Effector memory CD8-positive, alpha-beta T cell (primary cell): ENCODE results near the gene TBCE.
"Not testable (repeated sequence)": the region's sequence is repeated elsewhere in the genome, so short reads cannot be mapped to it uniquely, and the experiment has no call there.

ENCODE experiments used
- ATAC-seq: fragments of 150-1000 bp; cut with Tn5 transposase; replicated peaks from 2 replicates; pipeline ENCODE4 v1.10.0; 2021; ENCODE audit warnings: mild to moderate bottlenecking, moderate library complexity
- DNase-seq, 3 experiments: peaks; one replicate each; pipeline ENCODE4 v3.0.0; 2021
- H3K27ac Mint-ChIP-seq, 2 donors: one replicate each; pipeline ENCODE4 v1.8.0; 2022; ENCODE audit warnings: mild to moderate bottlenecking in 2 of 2, mixed read lengths in 2 of 2, moderate library complexity in 2 of 2
- H3K27me3 Mint-ChIP-seq, 2 donors: one replicate each; pipeline ENCODE4 v1.8.0; 2022; ENCODE audit warnings: mixed read lengths in 2 of 2
- H3K36me3 Mint-ChIP-seq: one replicate; pipeline ENCODE4 v1.8.0; 2022; ENCODE audit warnings: mild to moderate bottlenecking, moderate library complexity, mixed read lengths; ENCODE audit not compliant: insufficient read depth
- H3K4me1 Mint-ChIP-seq, 2 donors: one replicate each; pipeline ENCODE4 v1.8.0; 2022; ENCODE audit warnings: low read depth in 2 of 2, mixed read lengths in 2 of 2
- H3K4me3 Mint-ChIP-seq, 2 donors: one replicate each; pipeline ENCODE4 v1.8.0; 2022; ENCODE audit warnings: mild to moderate bottlenecking in 2 of 2, mixed read lengths in 2 of 2, moderate library complexity in 2 of 2
- H3K9me3 Mint-ChIP-seq, 2 donors: one replicate each; pipeline ENCODE4 v1.8.0; 2022; ENCODE audit warnings: mixed read lengths in 2 of 2

Gene TBCE

DNA sequence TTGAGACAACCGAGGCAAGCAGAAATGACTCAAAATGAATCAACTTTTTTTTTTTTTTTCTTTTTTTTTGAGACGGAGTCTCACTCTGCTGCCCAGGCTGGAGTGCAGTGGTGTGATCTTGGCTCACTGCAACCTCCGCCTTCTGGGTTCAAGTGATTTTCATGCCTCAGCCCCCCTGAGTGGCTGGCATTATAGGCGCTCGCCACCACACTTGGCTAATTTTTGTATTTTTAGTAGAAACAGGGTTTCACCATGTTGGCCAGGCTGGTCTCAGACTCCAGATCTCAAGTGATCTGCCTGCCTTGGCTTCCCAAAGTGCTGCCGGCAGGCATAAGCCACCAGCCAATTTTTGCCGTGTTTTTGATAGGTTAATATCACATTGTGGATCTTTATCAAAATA, 90.6 kb downstream of the TBCE start:
- DNase-seq, H3K36me3 Mint-ChIP-seq, ATAC-seq, H3K27me3 Mint-ChIP-seq, H3K4me3 Mint-ChIP-seq, H3K27ac Mint-ChIP-seq, H3K9me3 Mint-ChIP-seq, H3K4me1 Mint-ChIP-seq: not testable (repeated sequence)

DNA sequence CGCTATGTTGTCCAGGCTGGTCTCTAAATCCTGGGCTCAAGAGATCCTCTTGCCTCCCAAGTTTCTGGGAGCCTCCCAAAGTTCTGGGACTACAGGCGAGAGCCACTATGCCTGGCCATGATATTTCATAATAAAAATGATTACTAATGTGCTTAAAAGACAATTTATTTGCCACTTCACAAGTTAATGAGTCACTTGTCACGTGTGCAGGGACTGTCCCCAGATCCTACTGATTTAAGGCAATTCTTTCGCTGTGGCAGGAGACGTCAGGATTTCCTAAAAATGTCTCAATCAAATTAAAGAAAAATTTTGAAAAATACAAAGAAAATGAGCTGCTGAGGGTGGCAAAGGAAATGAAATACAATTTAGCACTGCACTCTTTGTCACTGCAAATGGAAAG, 93.5 kb downstream of the TBCE start:
- no peaks in the 10 kb centered on the region for H3K36me3 Mint-ChIP-seq
- DNase-seq, result no peak
- H3K9me3 Mint-ChIP-seq, result no peaks in the 10 kb centered on the region
- H3K27ac Mint-ChIP-seq, result no peak overlapping the region
- ATAC-seq, result no peak
- peaks cover 5 to 8% of the 10 kb centered on the region in 2 donors for H3K4me1 Mint-ChIP-seq
- H3K27me3 Mint-ChIP-seq, result no peaks in the 10 kb centered on the region
- no peak overlapping the region for H3K4me3 Mint-ChIP-seq

DNA sequence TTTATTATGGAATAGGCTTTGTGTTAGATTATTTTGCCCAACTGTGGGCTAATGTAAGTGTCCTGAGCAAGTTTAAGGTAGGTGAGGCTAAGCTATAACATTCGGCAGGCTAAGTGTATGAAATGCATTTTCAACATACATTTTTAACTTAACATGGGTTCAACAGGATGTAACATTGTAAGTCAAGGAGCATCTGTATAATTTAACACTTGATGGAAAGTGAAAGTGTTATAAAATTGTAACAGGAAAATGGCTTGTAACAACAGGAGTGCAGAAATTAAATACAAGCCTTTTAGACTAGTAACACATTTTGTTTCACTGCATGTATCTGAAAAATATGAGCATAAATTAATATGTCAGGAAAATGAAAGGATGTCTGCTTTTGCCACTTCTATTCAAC, 94.7 kb downstream of the TBCE start:
- no peaks in the 10 kb centered on the region for H3K9me3 Mint-ChIP-seq
- DNase-seq (no peak), ATAC-seq (peak; percentile 19)
- no peaks in the 10 kb centered on the region for H3K27me3 Mint-ChIP-seq
- H3K36me3 Mint-ChIP-seq, result no peaks in the 10 kb centered on the region
- peaks cover 5 to 8% of the 10 kb centered on the region in 2 donors for H3K4me1 Mint-ChIP-seq
- peak overlapping the region in 1 of 2 donors; percentile 19 for H3K4me3 Mint-ChIP-seq
- no peak overlapping the region for H3K27ac Mint-ChIP-seq

DNA sequence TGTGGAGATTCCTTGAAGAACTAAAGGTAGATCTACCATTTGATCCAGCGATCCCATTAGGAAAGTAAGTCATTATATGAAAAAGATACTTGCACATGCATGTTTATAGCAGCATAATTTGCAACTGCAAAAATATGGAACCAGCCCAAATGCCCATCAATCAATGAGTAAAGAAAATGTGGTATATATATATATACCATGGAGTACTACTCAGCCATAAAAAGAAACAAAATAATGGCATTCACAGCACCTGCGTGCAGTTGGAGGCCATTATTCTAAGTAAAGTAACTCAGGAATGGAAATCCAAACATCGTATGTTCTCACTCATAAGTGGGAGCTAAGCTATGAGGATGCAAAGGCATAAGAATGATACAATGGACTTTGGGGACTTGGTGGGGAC, 95.6 kb downstream of the TBCE start:
- H3K27me3 Mint-ChIP-seq, H3K36me3 Mint-ChIP-seq, H3K9me3 Mint-ChIP-seq, H3K27ac Mint-ChIP-seq, DNase-seq, H3K4me1 Mint-ChIP-seq, ATAC-seq, H3K4me3 Mint-ChIP-seq: not testable (repeated sequence)

DNA sequence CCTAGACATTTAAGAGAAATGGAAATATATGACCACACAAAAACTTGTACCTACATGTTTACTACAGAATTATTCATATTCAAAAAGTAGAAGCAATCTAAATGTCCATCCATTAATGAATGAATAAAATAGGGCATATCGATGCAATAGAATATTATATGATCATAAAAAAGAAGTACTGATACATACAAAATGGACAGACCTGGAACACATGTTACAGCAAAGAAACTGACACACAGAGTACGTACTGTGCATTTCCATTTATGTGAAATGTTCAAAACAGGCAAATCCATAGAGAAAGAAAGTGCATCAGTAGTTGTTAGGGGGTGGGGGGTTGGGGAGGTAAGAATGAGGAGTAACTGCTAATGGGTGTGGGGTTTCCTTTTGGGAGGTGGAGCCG, 97.8 kb downstream of the TBCE start:
- no peak for ATAC-seq

DNA sequence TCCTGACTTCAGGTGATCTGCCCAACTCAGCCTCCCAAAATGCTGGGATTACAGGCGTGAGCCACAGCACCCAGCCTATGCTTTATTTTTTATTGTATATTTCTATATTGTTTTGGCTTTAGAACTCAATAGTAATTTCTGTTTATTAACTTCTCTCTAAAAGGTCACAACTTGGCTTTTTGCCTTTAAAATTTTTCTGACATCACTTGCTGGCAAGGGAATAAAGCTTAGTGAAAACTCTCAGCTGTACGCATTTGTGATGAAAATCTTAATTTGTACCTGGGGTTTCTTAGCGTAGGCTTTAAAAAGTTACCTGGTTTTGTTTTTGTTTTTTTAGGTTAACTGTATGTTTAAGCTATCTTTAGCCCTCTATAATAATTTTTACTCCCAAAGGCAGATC, 100.8 kb downstream of the TBCE start:
- no peak overlapping the region for H3K27ac Mint-ChIP-seq
- no peaks in the 10 kb centered on the region for H3K27me3 Mint-ChIP-seq
- H3K36me3 Mint-ChIP-seq, result peaks cover 17% of the 10 kb centered on the region

More for the DNA sequence above, 97.8 kb downstream of the TBCE start:
- DNase-seq, result no peak
- no peaks in the 10 kb centered on the region for H3K27me3 Mint-ChIP-seq
- H3K4me3 Mint-ChIP-seq, result no peak overlapping the region
- H3K36me3 Mint-ChIP-seq, result peaks cover 14% of the 10 kb centered on the region
- H3K27ac Mint-ChIP-seq, result no peak overlapping the region
- H3K4me1 Mint-ChIP-seq, result peaks cover 5 to 8% of the 10 kb centered on the region in 2 donors
- H3K9me3 Mint-ChIP-seq, result no peaks in the 10 kb centered on the region

DNA sequence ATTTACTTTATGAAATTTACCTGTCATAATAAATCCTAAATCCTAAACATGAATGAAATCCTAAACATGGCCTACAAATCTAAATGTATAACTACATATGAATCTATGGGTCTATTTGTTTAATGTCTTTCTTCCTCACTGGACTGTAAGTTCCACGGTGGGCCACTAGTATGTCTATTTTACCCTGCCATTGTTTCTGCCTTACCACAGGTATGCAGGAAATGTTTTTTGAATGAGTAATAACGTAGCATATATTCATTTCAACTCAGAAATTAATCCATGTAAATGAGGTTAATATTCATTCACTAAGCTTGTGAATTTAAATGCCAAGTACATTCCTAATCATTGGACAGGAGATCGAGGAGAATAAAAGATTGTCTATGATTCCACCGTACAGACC, 101.7 kb downstream of the TBCE start:
- Mint-ChIP-seq H3K36me3 (peaks cover 17% of the 10 kb centered on the region), H3K27ac (no peak overlapping the region), H3K9me3 (no peaks in the 10 kb centered on the region), H3K4me3 (no peak overlapping the region), H3K4me1 (no peaks in the 10 kb centered on the region), H3K27me3 (no peaks in the 10 kb centered on the region)
- DNase-seq (no peak), ATAC-seq (no peak)

More for the DNA sequence above, 100.8 kb downstream of the TBCE start:
- H3K4me1 Mint-ChIP-seq, result no peaks in the 10 kb centered on the region
- DNase-seq, result no peak
- ATAC-seq, result no peak
- H3K9me3 Mint-ChIP-seq, result no peaks in the 10 kb centered on the region
- no peak overlapping the region for H3K4me3 Mint-ChIP-seq

DNA sequence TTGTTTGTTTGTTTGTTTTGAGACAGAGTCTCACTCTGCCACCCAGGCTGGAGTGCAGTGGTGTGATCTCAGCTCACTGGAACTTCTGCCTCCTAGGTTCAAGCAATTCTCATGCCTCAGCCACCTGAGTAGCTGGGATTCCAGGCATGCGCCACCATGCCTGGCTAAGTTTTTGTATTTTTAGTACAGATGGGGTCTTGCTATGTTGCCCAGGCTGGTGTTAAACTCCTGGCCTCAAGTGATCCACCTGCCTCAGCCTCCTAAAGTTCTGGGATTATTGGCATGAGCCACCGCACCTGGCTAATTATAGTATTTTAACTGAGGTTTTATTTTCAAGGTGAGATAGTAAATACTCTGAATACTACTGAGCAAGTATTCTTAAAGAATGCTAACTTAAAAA, 102.7 kb downstream of the TBCE start:
- peaks cover 17% of the 10 kb centered on the region for H3K36me3 Mint-ChIP-seq
- not testable (repeated sequence) for H3K27me3 Mint-ChIP-seq, H3K4me3 Mint-ChIP-seq, ATAC-seq, H3K9me3 Mint-ChIP-seq, H3K27ac Mint-ChIP-seq, DNase-seq, H3K4me1 Mint-ChIP-seq

DNA sequence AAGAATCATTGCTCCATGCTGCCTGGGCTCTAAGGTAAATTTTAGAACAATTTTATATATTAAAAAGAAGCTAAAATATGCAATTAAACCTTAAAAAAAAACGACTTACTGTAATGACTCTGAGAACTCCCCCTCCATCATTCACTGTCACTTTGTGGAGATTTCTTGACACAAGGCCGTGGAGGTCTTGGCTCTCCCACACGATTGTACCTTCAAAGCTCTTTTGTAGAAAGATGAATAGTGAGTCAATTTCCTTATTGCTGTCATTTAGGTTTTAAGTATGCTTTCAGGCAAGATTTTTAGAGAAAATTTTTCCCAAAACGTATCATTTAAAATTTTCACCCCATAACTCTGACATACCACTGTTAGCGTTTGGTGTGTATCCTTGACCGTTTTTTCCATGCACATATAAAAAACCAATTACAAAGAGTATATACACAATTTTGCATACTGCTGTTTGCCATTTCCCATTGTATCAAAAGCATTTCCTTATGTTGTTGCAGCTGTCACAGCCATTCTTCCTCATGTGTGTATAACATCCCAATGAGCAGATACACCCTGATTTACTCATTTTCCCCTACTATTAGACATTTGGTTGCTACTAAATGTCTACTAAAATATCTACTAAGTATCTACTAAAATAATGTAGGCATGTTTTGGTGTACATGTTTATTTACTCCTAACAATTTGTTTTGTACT, 103.7 kb downstream of the TBCE start:
- H3K36me3 Mint-ChIP-seq, result peaks cover 17% of the 10 kb centered on the region
- no peak overlapping the region for H3K27ac Mint-ChIP-seq
- H3K9me3 Mint-ChIP-seq, result no peaks in the 10 kb centered on the region
- no peaks in the 10 kb centered on the region for H3K27me3 Mint-ChIP-seq
- DNase-seq (no peak), ATAC-seq (no peak)
- H3K4me1 Mint-ChIP-seq, result no peaks in the 10 kb centered on the region
- no peak overlapping the region for H3K4me3 Mint-ChIP-seq

DNA sequence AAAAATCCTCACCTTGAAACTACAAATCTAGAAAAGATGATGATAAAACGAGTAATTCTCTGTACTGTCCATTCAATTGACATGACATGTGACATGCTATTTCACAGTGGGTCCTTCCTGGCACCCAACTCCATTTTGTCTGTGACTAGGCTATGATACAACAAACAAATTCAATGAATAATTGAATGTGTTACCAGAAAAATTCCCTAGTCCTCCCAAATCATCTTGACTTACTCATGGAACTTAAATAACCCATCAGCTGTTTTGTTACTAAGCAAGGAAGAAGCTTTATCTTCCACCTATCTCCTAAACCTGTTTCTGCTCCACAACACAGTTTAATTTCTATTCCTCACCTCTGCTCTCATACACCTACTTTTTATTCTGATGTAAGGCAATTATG, 106.6 kb downstream of the TBCE start:
- no peak for ATAC-seq
- no peak for DNase-seq
- Mint-ChIP-seq H3K4me3 (no peak overlapping the region), H3K36me3 (peaks cover 21% of the 10 kb centered on the region), H3K27me3 (no peaks in the 10 kb centered on the region), H3K27ac (no peak overlapping the region), H3K4me1 (no peaks in the 10 kb centered on the region), H3K9me3 (no peaks in the 10 kb centered on the region)

DNA sequence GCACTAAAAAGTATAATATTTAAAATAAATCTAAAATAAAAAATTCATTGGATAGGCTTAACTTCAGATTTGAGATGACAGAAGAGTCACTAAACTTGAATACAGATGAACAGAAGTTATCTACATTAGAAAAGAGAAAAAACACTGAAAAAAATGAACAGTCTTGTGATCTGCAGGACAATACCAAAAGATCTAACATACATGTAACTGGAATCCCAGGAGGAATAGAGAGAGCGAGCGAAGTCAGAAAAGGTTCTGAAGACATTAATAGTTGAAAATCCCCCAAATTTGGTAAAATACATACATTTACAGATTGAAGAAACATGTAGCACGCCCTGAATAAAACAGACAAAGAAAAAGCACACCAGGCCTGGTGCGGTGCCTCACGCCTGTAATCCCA, 115.9 kb downstream of the TBCE start:
- peaks cover 24% of the 10 kb centered on the region for H3K36me3 Mint-ChIP-seq
- ATAC-seq, result no peak
- no peaks in the 10 kb centered on the region for H3K4me1 Mint-ChIP-seq
- no peak for DNase-seq
- no peaks in the 10 kb centered on the region for H3K27me3 Mint-ChIP-seq
- no peak overlapping the region for H3K4me3 Mint-ChIP-seq
- H3K9me3 Mint-ChIP-seq, result no peaks in the 10 kb centered on the region
- H3K27ac Mint-ChIP-seq, result no peak overlapping the region

DNA sequence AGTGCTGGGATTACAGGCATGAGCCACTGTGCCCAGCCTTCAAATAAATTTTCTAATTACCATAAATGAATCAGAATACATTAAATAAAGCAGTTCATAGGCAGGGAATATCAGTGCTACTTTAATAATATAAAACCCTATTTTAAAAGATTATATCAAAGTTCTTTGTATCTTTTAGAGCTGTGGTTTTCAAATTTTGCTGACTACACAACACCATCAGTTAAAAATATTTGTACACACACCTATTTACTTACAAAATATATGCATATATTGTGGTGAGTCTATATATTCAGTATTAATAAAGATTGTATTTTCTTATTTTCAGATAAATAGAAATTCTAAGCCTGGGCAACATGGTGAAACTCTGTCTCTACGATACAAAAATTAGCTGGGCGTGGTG, 118.3 kb downstream of the TBCE start:
- H3K27me3 Mint-ChIP-seq, result no peaks in the 10 kb centered on the region
- H3K36me3 Mint-ChIP-seq, result peaks cover 17% of the 10 kb centered on the region
- peaks cover 0 to 2% of the 10 kb centered on the region in 2 donors for H3K4me1 Mint-ChIP-seq
- H3K27ac Mint-ChIP-seq, result no peak overlapping the region
- no peaks in the 10 kb centered on the region for H3K9me3 Mint-ChIP-seq
- no peak for DNase-seq
- no peak overlapping the region for H3K4me3 Mint-ChIP-seq
- ATAC-seq, result no peak

DNA sequence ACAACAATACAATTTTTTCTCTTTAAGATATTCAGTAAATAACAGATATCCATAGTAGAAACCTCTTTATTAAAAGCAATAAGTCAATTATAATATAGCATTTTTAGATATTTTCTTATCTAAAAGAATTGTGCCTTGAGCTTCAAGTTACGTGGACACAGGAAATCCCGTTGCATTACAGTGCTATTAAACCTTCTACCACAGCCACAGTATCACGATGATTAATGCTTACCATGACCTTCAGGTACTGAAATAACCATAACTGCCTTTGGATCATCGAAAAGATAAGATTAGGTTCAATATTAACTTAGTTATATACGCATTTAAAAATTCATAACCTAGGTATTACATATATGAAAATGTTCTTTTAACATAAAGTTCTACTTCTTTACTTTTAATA, 119.1 kb downstream of the TBCE start:
- peaks cover 15% of the 10 kb centered on the region for H3K36me3 Mint-ChIP-seq
- H3K27ac Mint-ChIP-seq, result no peak overlapping the region
- DNase-seq, result no peak
- no peak for ATAC-seq
- H3K4me3 Mint-ChIP-seq, result no peak overlapping the region
- peaks cover 0 to 2% of the 10 kb centered on the region in 2 donors for H3K4me1 Mint-ChIP-seq
- no peaks in the 10 kb centered on the region for H3K9me3 Mint-ChIP-seq
- no peaks in the 10 kb centered on the region for H3K27me3 Mint-ChIP-seq

DNA sequence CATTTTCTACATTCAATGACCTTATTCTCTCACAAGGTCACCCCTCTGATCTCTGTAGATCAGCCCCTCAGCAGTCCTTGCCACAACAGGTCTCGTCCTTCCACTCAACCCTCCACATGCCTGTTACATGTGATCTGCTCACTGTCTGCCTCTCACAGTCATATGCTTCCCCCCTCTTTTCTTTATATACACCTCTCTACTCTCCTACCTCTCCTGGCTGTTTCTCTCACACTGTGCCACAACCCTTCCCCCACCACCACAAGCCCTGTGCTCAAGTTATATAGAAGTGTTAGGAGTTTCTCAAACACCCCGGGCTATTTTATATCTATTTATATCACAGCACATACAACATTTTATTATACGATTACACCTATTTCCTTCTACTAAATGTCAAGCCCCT, 124.4 kb downstream of the TBCE start:
- H3K36me3 Mint-ChIP-seq, result peaks cover 17% of the 10 kb centered on the region
- H3K27me3 Mint-ChIP-seq, result no peaks in the 10 kb centered on the region
- peak overlapping the region in 1 of 2 donors; percentile 0 for H3K27ac Mint-ChIP-seq
- DNase-seq (no peak), ATAC-seq (no peak)
- H3K4me3 Mint-ChIP-seq, result no peak overlapping the region
- H3K4me1 Mint-ChIP-seq, result peaks cover 8 to 9% of the 10 kb centered on the region in 2 donors
- no peaks in the 10 kb centered on the region for H3K9me3 Mint-ChIP-seq

DNA sequence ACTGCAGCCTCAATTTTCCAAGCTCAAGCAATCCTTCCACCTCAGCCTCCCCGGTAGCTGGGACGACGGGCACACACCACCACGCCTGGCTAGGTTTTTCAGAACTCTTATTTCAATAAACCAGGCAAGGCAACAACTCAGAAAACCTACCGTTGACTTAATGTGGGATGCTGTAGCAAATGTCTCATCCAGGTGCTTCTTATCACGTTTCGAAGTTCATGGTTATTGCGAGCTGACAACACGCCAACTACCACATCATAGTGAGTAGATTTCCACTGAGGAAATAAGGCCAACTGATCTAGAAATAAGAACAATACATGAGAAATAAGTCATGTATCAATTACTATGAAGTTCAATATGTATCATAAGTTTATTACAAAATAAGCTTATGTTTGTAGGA, 127.3 kb downstream of the TBCE start:
- H3K27me3 Mint-ChIP-seq, result no peaks in the 10 kb centered on the region
- peaks cover 9 to 11% of the 10 kb centered on the region in 2 donors for H3K4me1 Mint-ChIP-seq
- ATAC-seq, result no peak
- no peak overlapping the region for H3K4me3 Mint-ChIP-seq
- H3K27ac Mint-ChIP-seq, result no peak overlapping the region
- H3K9me3 Mint-ChIP-seq, result no peaks in the 10 kb centered on the region
- DNase-seq, result no peak
- peaks cover 12% of the 10 kb centered on the region for H3K36me3 Mint-ChIP-seq
